HTERT RPE-1 (cell line): ENCODE data around the gene HSD11B1.

Experiments used
- in situ Hi-C: fragments of 300-500 bp; cut with MboI; formaldehyde crosslinking; loops from 4 replicates; pipeline ENCODE4 v1.14.3; 2020; ENCODE audit warnings: low sequenced_read_pairs

The HSD11B1 gene

DNA sequence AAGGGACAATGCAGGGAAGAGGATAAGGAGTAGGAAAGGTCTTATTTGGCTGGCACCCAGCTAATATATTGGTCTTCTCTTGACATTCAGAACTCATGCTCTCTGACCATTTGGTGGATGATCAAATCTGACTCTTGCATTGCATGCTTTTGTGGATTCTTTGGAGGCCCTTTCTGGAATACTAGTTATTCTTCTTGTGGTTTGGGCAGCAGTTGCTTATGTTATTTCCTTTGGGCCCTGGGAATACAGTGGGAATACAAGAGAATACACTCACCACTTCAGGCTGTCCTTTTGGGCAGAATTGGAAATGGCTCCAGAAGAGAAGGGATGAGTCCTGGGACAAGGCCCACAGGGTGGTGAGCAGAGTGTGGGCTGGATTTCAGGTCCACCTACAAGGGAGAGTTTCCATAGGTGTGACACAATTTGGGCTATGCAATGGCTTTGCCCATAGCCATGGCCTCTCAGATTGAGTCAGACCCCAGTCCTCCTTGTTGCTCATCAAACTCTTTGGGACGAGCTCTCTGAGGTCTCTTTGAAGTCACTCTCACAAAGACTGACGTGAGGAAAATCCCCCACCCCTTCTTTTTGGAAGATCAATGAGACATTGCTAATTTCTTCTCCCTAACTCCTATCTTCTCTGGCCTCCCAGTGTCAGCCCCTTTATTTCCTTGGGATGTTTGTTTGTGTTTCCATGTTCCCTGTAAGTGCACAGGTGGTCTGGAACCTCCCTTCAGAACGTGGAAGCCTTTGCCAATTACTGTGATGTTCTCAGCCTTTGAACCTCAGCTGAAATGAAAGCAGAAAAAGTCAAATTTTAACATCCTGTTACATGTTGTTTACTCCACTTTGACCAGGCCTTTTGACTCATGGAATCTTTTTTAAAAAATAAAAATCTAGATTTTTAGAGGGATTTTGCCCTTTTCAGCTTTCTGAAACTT lies 19.4 kb downstream of the HSD11B1 start:
- in situ Hi-C loops: no loop called here

DNA sequence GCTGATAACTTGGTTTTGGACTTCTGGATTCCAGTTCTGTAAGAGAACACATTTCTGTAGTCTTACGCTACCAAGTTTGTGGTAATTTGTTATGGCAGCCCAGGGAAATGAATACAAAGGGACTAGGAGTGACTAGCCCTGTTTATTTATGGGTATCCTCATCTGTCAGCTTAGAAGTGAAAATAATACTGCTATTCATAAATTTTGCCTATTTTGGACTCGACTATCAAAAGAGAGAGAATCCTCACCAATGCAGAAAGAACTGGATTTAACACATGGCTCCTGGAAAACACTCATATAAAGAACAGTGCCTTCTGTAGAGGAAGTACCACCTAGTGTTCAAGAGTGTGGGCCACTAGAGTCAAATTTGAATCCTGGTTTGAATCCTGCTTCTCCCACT lies 22.6 kb downstream of the HSD11B1 start:
- in situ Hi-C loops: no loop called here

DNA sequence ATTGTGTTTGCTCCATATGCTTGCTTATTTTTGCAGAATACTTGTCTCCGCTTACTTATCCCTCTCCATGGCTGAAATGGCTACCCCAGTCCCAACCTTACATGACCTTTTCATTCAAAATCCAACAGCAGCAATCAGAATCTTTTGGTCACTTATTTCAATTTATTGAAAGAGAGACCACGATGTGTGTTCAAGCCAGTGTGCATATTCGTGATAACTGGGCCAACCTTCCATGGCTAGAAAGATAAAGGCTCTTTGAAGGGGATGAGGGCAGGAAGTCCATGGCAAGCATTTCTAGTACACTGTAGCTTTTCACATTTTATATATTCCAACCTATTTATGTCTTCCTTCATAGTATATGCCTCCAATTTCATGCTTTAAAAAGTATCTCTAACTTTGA lies 23.1 kb downstream of the HSD11B1 start:
- in situ Hi-C loops: no loop called here

DNA sequence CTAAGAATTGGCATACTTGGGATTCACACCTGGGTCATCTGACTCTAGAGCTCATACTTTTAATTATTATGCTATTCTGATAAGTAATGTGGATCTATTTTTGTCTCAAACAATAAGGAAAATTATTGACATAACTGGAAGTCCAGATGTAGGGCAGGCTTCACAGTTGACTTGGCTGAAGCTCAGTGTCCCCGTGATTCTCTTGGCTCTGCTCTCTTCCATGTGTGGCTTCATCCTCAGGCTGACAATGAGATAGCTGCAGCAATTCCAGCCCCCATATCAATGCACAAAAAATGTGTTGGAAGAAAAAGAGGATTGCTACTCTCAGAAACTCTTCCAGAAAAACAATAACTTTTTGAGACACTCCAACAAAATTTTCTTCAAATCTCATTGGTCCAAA lies 23.8 kb downstream of the HSD11B1 start:
- in situ Hi-C loops: no loop called here

DNA sequence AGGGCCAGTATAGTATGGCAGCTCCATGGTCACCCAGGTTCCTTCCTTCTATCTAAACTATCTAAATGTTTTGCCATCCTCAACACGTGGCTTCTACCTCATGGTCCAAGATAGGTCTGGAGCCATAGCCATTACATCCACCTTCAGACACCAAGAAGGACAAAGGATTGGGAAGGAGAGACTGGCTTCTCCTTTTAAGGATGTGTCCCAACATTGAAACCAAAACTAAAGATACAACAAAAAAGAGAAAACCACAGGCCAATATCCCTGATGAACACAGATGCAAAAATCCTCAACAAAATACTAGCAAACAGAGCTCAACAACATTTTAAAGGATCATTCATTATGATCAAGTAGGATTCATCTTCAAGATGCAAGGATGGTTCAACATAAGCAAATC lies 24.8 kb downstream of the HSD11B1 start:
- in situ Hi-C loops: no loop called here

DNA sequence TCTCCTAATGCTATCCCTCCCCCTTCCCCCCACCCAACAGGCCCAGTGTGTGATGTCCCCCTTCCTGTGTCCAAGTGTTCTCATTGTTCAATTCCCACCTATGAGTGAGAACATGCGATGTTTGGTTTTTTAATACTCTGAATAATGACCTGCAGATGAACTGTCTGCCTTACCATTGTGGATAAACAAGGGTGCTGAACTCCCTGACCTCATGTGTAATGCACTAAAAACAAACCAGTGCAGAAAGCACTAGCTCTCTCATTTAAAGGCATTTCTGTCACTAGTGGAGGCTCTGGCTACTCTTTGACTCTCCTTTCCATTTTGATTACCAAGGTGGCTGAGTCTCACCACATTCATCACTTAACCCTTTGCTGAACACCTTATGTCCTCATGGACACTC lies 28.1 kb downstream of the HSD11B1 start:
- in situ Hi-C loops: no loop called here

DNA sequence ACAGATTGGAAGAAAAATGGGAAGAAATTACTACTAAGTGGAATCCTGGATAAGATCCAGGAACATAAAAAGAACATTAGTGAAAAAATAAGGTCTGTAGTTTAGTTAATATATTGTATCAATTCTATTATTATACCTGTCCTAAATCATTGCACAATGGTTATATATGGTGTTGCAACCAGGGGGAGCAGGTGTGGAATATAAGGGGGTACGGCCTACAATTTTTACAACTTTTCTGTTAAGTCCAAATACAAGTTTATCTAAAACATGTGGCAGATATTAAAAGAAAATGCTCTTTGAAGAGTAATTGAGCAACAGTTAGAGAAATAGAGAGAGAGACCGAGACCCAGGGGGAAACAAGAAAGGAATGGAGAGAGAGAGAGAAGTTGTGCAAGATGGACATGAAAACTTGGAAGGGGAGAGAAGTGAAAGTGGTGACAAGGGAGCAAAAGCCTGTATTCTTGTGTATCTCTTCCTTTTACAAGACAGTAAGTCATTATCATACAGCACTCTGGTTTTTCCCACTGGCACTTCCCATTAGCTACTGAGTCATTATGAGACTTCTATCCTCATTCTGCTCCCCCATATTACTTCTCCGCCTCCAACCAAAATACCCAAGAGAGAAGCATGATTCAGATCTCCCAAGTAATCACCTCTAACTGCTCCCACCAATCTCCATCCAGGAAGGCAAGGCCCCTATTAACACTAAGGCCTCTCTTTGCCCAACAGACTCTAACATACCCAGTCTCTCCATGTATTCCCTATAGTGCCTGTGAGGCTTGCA lies 29.0 kb downstream of the HSD11B1 start:
- in situ Hi-C loops: no loop called here

DNA sequence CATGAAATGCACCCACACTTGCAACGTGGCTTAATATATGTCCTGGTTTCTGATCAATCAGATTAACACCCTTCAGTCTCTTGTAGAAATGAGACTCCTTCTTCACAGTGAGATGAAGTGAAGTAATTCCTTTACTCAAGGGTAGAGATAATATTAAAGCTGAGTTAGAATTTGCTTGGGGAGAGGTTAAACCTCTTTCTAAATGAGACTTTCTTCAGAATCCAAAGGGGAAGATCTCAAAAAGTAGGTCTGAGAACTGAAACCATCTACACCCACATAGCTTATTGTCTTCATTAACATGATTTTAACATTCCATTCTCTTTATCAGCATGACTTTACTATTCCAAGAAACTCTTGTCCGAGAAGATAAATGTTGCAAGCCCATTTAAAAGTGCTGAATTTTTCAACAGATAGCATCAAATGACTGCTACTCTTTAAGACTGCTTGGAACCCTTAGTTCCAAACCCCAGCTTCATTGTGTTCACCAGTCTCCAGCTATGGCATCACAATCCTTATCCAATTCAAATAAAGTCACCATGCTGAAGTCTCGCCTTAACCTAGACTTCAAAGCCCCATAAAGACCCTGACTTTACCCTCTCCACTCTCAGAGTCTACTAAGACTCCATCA lies 32.0 kb downstream of the HSD11B1 start:
- in situ Hi-C loops: no loop called here

DNA sequence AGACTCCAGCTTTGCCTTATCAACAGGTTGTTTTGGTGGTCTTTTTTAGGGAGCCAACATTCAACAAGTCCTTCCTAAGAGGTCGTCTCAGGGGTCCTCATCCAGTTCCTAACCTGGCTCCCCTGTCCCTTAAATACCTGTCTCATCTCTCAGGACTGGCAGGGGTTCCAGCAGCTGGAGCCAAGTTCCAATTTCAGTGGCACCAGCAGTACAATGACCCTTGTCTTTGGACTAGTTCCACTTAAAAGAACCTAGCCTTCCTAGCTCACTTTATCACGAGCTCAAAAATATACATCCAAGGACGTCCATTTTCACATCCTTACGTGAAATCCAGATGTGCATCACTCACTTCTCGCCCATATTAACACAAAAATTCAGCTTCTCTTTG lies 32.5 kb downstream of the HSD11B1 start:
- in situ Hi-C loops: no loop called here

DNA sequence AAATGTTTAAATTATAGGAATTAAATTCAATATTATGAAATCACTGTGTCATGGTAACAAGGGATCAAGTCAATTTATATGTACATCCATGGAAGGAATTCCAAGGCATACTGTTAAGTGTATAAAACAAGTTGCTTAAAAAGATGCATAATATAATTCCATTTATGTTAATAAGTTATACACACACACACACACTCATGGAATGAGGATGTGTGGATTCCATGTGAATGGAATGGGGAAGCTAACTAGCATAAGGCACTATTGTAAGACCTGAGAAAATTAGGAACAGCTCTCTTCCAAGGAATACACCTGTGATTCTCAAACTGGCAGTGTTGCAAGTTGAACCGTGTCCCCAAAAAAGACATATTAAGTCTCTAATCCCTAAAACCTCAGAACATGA lies 33.6 kb downstream of the HSD11B1 start:
- in situ Hi-C loops: no loop called here

DNA sequence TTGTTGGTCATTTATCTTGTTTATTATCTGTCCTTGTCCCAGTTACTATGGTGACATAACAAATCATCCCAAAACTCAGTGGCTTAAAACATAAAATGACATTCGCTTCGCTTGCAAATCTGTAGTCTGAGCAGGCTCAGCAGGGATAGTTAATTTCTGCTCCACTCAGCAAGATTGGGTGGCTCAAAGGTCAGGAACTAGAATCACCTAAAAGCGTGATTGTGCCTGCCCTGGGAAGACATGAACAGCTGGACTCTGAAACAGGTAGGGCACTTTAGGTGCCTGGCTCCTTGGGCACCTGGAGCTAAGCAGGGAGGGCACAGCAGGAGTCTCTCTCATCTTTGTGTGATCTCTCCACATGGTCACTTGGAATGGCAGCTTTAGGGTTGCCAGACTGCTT lies 36.5 kb downstream of the HSD11B1 start:
- in situ Hi-C loops: no loop called here

DNA sequence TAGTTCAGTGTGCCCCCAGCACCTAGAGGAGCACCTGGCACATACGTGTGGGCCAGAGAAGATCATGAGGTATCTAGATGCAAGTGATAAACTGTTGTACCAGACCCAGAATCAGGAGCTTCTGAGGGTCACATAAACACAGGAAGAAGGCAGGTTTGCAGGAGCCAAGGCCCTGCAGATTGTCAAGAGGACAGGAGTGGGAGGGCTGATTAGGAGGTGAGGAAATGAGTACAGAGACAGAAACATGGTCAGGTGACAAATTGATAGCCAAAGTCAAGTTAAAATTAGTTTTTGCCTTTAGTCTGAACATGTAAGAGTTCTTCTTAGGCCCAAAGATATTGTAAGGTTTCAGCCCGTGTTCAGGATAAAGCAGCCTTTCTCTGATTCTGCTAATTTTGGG lies 37.2 kb downstream of the HSD11B1 start:
- in situ Hi-C loops: no loop called here

DNA sequence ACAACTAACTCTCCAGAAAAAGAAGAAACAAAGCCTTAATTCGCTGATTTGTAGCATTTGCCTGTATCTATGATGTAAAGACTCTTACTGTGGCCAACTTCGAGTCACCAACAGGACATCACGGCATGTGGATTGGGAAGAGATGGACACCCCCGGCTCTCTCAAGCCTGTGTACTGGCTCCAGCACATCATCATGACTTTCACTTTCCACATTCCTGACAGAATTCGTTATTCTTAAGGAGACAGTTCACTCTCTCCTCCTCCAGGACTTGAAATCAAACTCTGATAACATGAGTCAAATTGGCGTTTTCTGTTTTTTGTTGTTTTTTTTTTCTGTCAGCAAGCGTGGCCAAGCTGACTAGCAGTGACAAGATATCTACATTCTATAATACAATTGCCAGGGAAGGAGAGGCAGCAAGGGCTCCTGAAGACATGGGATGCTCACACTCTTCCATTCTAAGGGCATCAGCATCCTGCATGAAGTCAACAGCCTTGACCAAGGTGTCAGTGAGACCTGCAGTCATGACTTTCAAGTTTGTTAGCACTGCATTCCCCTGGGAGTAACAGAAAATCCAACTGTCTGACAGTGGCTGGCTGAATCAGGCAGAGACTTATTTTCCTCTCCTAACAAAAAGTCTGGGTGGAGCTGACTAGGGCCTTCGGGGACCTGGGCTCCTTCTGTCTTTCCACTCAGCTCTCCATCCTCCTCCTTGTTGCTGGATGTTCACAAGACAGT lies 37.9 kb downstream of the HSD11B1 start:
- in situ Hi-C loops: no loop called here

DNA sequence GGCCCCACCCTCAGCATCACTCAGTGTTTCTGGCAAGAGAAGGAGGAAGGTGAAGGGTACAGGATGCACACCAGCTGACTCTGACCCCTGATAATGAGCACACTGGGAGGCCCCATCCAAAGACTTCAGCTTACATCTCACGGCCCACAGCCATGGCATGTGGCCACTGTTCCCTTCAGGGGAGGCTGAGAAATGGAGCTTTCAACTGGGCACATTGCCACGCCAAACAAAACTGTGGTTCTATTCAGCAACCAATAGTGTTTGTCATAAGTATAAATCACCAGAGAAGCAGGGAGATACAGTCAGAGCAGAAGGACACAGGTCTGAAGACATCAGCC lies 38.5 kb downstream of the HSD11B1 start:
- in situ Hi-C loops: no loop called here

DNA sequence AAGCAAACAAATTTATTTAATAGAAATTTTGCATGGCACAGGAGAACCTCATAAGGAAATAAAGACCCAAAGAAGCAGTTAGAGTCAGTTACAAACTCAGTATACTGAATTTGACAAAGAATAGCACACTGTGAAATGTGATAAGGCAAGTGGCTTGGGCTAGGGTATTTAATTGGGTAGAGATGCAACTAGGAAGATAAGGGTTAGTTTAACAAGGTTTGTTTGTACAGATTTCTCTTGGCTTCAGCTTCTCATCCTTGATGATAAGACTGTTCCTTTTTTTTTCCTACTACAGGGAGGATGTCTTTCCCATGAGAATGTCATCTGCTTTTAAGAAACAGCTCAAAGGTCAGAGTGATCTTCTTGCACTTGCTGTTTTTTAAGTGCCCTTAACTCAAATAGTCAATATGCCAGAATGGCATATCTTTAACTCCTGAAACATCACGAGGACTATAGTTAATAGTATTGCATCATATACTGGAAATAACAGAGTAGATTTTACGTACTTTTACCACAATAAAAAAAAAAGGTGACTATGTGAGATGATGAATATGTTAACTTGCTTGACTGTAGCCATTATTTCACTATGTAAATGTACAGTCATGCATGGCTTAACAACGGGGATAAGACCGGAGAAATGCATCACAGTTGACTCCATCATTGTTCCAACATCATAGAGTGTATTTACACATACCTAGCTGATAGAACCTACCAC lies 42.0 kb downstream of the HSD11B1 start:
- in situ Hi-C loops: no loop called here

DNA sequence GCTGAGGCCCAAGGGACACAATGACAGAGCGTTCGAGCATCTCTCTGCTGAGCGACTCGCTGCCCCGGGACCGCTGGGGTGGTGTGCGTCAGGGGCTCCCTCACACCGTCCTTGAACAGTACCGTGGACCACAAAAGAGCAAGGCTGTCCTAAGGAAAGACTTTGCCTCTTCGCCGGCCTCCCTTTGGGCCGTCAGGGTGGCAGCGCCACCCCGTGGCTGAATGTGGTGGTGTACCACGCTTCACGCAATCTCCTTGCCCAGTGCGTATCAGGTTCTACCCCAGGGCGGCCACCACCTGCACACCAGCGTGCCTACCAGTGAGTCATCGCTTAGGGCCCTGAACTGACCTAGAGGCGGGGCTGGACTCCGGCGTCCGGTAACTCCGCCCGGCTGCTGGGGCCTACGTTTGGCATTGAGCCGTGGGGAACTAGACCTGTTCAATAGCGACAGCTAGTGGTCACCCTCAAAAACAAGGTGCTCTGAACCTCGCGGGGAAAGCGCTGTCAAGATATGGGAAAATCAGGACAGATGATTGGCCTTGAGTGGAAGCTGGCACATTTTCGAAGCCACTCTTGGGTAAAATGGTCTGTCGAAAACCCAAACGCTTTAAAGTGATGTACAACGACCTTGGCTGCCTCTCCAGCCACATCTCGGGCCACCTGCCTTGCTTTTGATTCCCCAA lies 43.1 kb downstream of the HSD11B1 start:
- in situ Hi-C loops: no loop called here

DNA sequence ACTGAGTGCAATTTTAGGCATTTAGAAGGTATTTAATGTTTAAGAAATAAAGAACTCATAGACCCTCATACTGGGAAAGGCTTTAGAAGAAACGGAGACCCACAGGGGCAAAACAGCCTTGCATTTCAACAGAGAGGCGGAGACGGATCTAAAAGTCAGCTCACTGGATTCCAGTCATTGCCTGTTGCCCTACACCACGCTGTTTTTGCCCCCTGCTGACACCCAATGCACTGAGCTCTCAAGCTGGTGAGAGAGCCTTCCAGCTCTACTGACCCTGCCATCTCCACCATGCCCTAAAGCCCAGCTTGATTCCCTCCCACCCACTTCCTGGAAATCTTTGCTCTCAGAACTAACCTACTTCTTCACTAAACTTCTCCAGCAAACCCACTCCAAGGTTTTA lies 44.0 kb downstream of the HSD11B1 start:
- in situ Hi-C loops: no loop called here

DNA sequence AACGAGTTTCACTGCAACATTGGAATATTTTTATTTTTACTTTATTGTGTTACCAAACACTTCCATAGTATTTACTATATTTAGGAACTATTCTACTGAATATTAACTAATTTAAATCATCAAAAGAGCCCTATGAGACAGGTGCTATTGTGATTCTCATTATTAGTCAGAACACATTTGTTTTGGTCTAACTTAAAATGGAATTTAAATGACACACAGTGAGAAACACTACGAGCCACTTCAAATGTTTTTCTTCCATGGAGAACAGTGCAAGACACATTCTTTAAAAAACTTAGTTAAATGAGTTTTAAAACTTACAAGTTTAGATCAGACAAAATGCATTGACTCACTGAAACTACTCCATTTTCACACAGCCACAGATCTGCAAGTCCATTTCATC lies 44.6 kb downstream of the HSD11B1 start:
- in situ Hi-C loops: no loop called here

DNA sequence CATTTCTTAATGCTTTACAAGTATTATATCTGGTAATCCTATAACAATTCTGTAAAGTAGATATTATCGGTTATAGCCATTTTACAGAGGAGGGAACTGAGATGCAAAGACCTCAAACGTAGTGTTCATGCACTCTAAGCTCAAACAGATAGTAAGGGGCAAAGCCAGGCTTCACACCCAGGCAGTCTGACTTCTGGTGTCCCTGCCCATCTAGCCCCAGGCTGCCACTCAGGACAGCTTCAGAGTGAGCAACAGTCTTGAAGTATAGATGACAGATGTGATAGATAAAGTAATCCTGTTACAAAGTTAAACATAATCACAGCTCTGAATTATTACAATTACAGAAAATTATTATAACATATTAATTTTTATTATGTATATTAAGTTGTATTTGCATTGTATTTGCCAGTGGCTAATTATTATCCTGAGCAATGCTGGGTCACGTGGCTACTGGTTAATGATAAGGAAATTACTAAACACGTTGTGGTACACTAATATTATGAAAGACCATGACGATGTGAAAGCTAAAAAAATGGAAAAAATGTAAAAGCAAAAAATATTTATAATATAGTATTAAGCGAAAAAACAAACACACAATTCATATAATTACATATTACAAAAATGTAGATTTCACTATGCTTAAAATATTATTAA lies 45.2 kb downstream of the HSD11B1 start:
- in situ Hi-C loops: no loop called here
